ENCODE data around the gene HSPB2. TPM values are rescaled to one million over a fixed set of nuclear protein-coding genes. Genes with fewer than 3 reads are reported as not detected.
A peak's percentile ranks its signal among the peaks of the same experiment; 100 is the strongest.

HSPB2 gene
- total and polyA plus RNA-seq, 2 of the 8 experiments (the other 6 are each of a cell fraction or from before 2014, with no cell fraction given), result 0.32 to 0.86 TPM

- Histone ChIP-seq H3K9me3 (ENCODE audit: insufficient read depth in 2 of 2, low read depth in 1 of 2, low read length in 1 of 2) (no peaks in the 10 kb centered on the region), H2BK12ac (ENCODE audit: low read depth, low read length) (no peak overlapping the region), H3K18ac (ENCODE audit: extremely low read depth, low read length) (no peak overlapping the region), H3K9ac (replicated peaks in 1 of 4; ENCODE audit: extremely low read depth in 1 of 4, low read depth in 3 of 4, low read length in 3 of 4) (no peak overlapping the region), H3K4me1 (replicated peaks in 1 of 4; ENCODE audit: control insufficient read depth in 3 of 4, insufficient read depth in 4 of 4, low read length in 3 of 4) (peaks cover 0 to 14% (median 6%) of the 10 kb centered on the region in 4 experiments; a peak in 6 of 7 replicates), H2BK15ac (ENCODE audit: low read length) (no peak overlapping the region), H3K23me2 (ENCODE audit: low read depth, low read length) (peaks cover 3% of the 10 kb centered on the region; the same call in 1 of the 2 replicates), H3K4me3 (ENCODE audit: extremely low read depth in 1 of 4, insufficient read depth in 2 of 4, low read depth in 3 of 4, low read length in 4 of 4) (no peak overlapping the region), H3K27ac (ENCODE audit: low read depth, low read length) (no peak overlapping the region), H3K14ac (ENCODE audit: insufficient read length) (no peak overlapping the region), H4K91ac (replicated peaks; ENCODE audit: insufficient read length, low read length) (no peak overlapping the region), H3K4ac (replicated peaks; ENCODE audit: insufficient read length, low read depth, low read length) (no peak overlapping the region), H2BK20ac (ENCODE audit: low read length) (no peak overlapping the region), H3K4me2 (ENCODE audit: insufficient read depth in 1 of 2, low read depth in 2 of 2, low read length in 2 of 2) (0 out of 4 replicates have a peak overlapping the region, but pooled peaks of 1 of the 2 experiments have one; percentile 12), H3K36me3 (ENCODE audit: control insufficient read depth in 2 of 4, insufficient read depth in 4 of 4, low read length in 3 of 4) (no peaks in the 10 kb centered on the region), H2AFZ (ENCODE audit: low read length) (no peak overlapping the region), H4K5ac (ENCODE audit: insufficient read length, low read depth, low read length) (no peak overlapping the region), H2BK120ac (replicated peaks; ENCODE audit: low read depth, low read length) (no peak overlapping the region), H3K79me1 (ENCODE audit: low read depth, low read length) (no peaks in the 10 kb centered on the region), H4K20me1 (replicated peaks in 1 of 2; ENCODE audit: control insufficient read depth in 1 of 2, insufficient read depth in 2 of 2, low read length in 2 of 2) (no peaks in the 10 kb centered on the region), H3K27me3 (replicated peaks in 1 of 4; ENCODE audit: control insufficient read depth in 3 of 4, extremely low read depth in 1 of 4, insufficient read depth in 3 of 4, low read length in 3 of 4) (no peaks in the 10 kb centered on the region; a peak in 1 of 7 replicates), H3K23ac (ENCODE audit: insufficient read length) (no peak overlapping the region), H3K56ac (replicated peaks; ENCODE audit: insufficient read length, low read depth, low read length) (no peak overlapping the region), H2BK5ac (ENCODE audit: low read depth, low read length) (no peak overlapping the region), H2AK5ac (ENCODE audit: low read depth, low read length) (no peak overlapping the region), H3K79me2 (ENCODE audit: control insufficient read depth in 1 of 2, insufficient read depth in 2 of 2, low read length in 2 of 2) (no peaks in the 10 kb centered on the region), H4K8ac (ENCODE audit: extremely low read depth, insufficient read depth, low read length) (no peak overlapping the region)
- CTCF ChIA-PET (ENCODE audit: partially characterized antibody), result interaction anchor here (1.4 to 25.5 kb wide), 3 partner anchors 9 to 57 kb away, joined by 3 to 565 read pairs (median 4); no protein-coding TSS in a partner anchor
- POLR2A ChIA-PET (ENCODE audit: partially characterized antibody), result interaction anchor here (1.5 kb wide), 1 partner anchor 43 kb away, joined by 3 read pairs; no protein-coding TSS in a partner anchor
- FAIRE-seq (no peak), DNase-seq (ENCODE audit: low read depth in 1 of 2, low spot score in 2 of 2) (no peak)
- TF ChIP-seq GABPA (IDR thresholded peaks at IDR 0.05; ENCODE audit: borderline replicate concordance, insufficient read depth, low read length) (no peak), YY1 (IDR thresholded peaks at IDR 0.05; ENCODE audit: low read depth, low read length) (0 out of 2 replicates have a peak, but pooled peaks have one; percentile 17)
- 67% methylated on average over 5 of the region's 5 CpGs; no CpG with 5 or more reads in 1 of the 2 experiments for whole genome bisulfite sequencing, 2 experiments (ENCODE audit: extremely low coverage in 1 of 2, insufficient coverage in 1 of 2, insufficient read length in 1 of 2, insufficient replicate concordance in 2 of 2, low coverage in 1 of 2, low lambda C conversion rate in 2 of 2, missing lambda C conversion rate in 1 of 2)
Measured at GRCh38 chr11:111923351-111923788, 10.8 kb downstream of the HSPB2 start.
